ENCODE results near the gene ROBO1. TPM values are rescaled to one million over a fixed set of nuclear protein-coding genes. Genes with fewer than 3 reads are reported as not detected.

Gene ROBO1
- polyA plus RNA-seq, 1 donor, result 16.2 TPM

GRCh38 chr3:79364784-79365183 lies 403.0 kb downstream of the ROBO1 start:
- no peaks in the 10 kb centered on the region for H3K27me3 ChIP-seq (ENCODE audit: control insufficient read depth, insufficient read depth, low read length)
- no peak overlapping the region for H3K4me3 ChIP-seq (ENCODE audit: low read length)
- H3K4me1 ChIP-seq (ENCODE audit: control insufficient read depth, insufficient read depth, low read length), result no peaks in the 10 kb centered on the region
- no peak for DNase-seq
- no peaks in the 10 kb centered on the region for H3K9me3 ChIP-seq (ENCODE audit: control insufficient read depth, low read depth, low read length)
- no peaks in the 10 kb centered on the region for H3K36me3 ChIP-seq (ENCODE audit: control insufficient read depth, insufficient read depth, low read length)
- 96% methylated on average over 4 of the region's 5 CpGs for WGBS (ENCODE audit: insufficient coverage, low lambda C conversion rate)
- no peak overlapping the region for H3K27ac ChIP-seq (ENCODE audit: low read length)

GRCh38 chr3:79362571-79363270 lies 405.1 kb downstream of the ROBO1 start:
- Histone ChIP-seq H3K4me1 (ENCODE audit: control insufficient read depth, insufficient read depth, low read length) (no peaks in the 10 kb centered on the region), H3K36me3 (ENCODE audit: control insufficient read depth, insufficient read depth, low read length) (no peaks in the 10 kb centered on the region), H3K4me3 (ENCODE audit: low read length) (no peak overlapping the region), H3K27ac (ENCODE audit: low read length) (no peak overlapping the region), H3K27me3 (ENCODE audit: control insufficient read depth, insufficient read depth, low read length) (no peaks in the 10 kb centered on the region), H3K9me3 (ENCODE audit: control insufficient read depth, low read depth, low read length) (no peaks in the 10 kb centered on the region)
- DNase-seq, result no peak
- WGBS (ENCODE audit: insufficient coverage, low lambda C conversion rate), result 90% methylated on average over 1 of the region's 3 CpGs

GRCh38 chr3:79361748-79362378 lies 405.9 kb downstream of the ROBO1 start:
- no peaks in the 10 kb centered on the region for H3K4me1 ChIP-seq (ENCODE audit: control insufficient read depth, insufficient read depth, low read length)
- WGBS (ENCODE audit: insufficient coverage, low lambda C conversion rate), result 47% methylated on average over 5 of the region's 7 CpGs
- no peaks in the 10 kb centered on the region for H3K9me3 ChIP-seq (ENCODE audit: control insufficient read depth, low read depth, low read length)
- H3K4me3 ChIP-seq (ENCODE audit: low read length), result no peak overlapping the region
- DNase-seq, result peak in 1 of 2 donors; percentile 5
- no peak overlapping the region for H3K27ac ChIP-seq (ENCODE audit: low read length)
- no peaks in the 10 kb centered on the region for H3K36me3 ChIP-seq (ENCODE audit: control insufficient read depth, insufficient read depth, low read length)
- no peaks in the 10 kb centered on the region for H3K27me3 ChIP-seq (ENCODE audit: control insufficient read depth, insufficient read depth, low read length)

GRCh38 chr3:79358327-79358726 lies 409.5 kb downstream of the ROBO1 start:
- no peaks in the 10 kb centered on the region for H3K27me3 ChIP-seq (ENCODE audit: control insufficient read depth, insufficient read depth, low read length)
- H3K4me1 ChIP-seq (ENCODE audit: control insufficient read depth, insufficient read depth, low read length), result no peaks in the 10 kb centered on the region
- DNase-seq, result no peak
- WGBS (ENCODE audit: insufficient coverage, low lambda C conversion rate), result 46% methylated on average over 3 of the region's 4 CpGs
- H3K36me3 ChIP-seq (ENCODE audit: control insufficient read depth, insufficient read depth, low read length), result no peaks in the 10 kb centered on the region
- H3K9me3 ChIP-seq (ENCODE audit: control insufficient read depth, low read depth, low read length), result no peaks in the 10 kb centered on the region
- H3K27ac ChIP-seq (ENCODE audit: low read length), result no peak overlapping the region
- H3K4me3 ChIP-seq (ENCODE audit: low read length), result no peak overlapping the region

GRCh38 chr3:79354179-79354688 lies 413.6 kb downstream of the ROBO1 start:
- Histone ChIP-seq H3K4me1 (ENCODE audit: control insufficient read depth, insufficient read depth, low read length) (no peaks in the 10 kb centered on the region), H3K27me3 (ENCODE audit: control insufficient read depth, insufficient read depth, low read length) (no peaks in the 10 kb centered on the region), H3K27ac (ENCODE audit: low read length) (no peak overlapping the region), H3K9me3 (ENCODE audit: control insufficient read depth, low read depth, low read length) (no peaks in the 10 kb centered on the region), H3K4me3 (ENCODE audit: low read length) (no peak overlapping the region), H3K36me3 (ENCODE audit: control insufficient read depth, insufficient read depth, low read length) (no peaks in the 10 kb centered on the region)
- no peak for DNase-seq
- WGBS (ENCODE audit: insufficient coverage, low lambda C conversion rate), result 87% methylated on average over 2 of the region's 3 CpGs

GRCh38 chr3:79351699-79352098 lies 416.1 kb downstream of the ROBO1 start:
- Histone ChIP-seq H3K4me3 (ENCODE audit: low read length) (no peak overlapping the region), H3K27me3 (ENCODE audit: control insufficient read depth, insufficient read depth, low read length) (no peaks in the 10 kb centered on the region), H3K9me3 (ENCODE audit: control insufficient read depth, low read depth, low read length) (no peaks in the 10 kb centered on the region), H3K27ac (ENCODE audit: low read length) (no peak overlapping the region), H3K36me3 (ENCODE audit: control insufficient read depth, insufficient read depth, low read length) (no peaks in the 10 kb centered on the region), H3K4me1 (ENCODE audit: control insufficient read depth, insufficient read depth, low read length) (no peaks in the 10 kb centered on the region)
- 80% methylated on average over 1 of the region's 2 CpGs for WGBS (ENCODE audit: insufficient coverage, low lambda C conversion rate)
- no peak for DNase-seq

GRCh38 chr3:79344876-79345871 lies 422.6 kb downstream of the ROBO1 start:
- no peaks in the 10 kb centered on the region for H3K4me1 ChIP-seq (ENCODE audit: control insufficient read depth, insufficient read depth, low read length)
- H3K4me3 ChIP-seq (ENCODE audit: low read length), result no peak overlapping the region
- DNase-seq, result no peak
- no peaks in the 10 kb centered on the region for H3K9me3 ChIP-seq (ENCODE audit: control insufficient read depth, low read depth, low read length)
- no peaks in the 10 kb centered on the region for H3K36me3 ChIP-seq (ENCODE audit: control insufficient read depth, insufficient read depth, low read length)
- no peak overlapping the region for H3K27ac ChIP-seq (ENCODE audit: low read length)
- H3K27me3 ChIP-seq (ENCODE audit: control insufficient read depth, insufficient read depth, low read length), result no peaks in the 10 kb centered on the region
- 17% methylated on average over 2 of the region's 4 CpGs for WGBS (ENCODE audit: insufficient coverage, low lambda C conversion rate)

GRCh38 chr3:79341961-79342360 lies 425.8 kb downstream of the ROBO1 start:
- Histone ChIP-seq H3K4me3 (ENCODE audit: low read length) (no peak overlapping the region), H3K27ac (ENCODE audit: low read length) (no peak overlapping the region), H3K4me1 (ENCODE audit: control insufficient read depth, insufficient read depth, low read length) (no peaks in the 10 kb centered on the region), H3K27me3 (ENCODE audit: control insufficient read depth, insufficient read depth, low read length) (no peaks in the 10 kb centered on the region), H3K36me3 (ENCODE audit: control insufficient read depth, insufficient read depth, low read length) (no peaks in the 10 kb centered on the region), H3K9me3 (ENCODE audit: control insufficient read depth, low read depth, low read length) (no peaks in the 10 kb centered on the region)
- no peak for DNase-seq

GRCh38 chr3:79339846-79340245 lies 428.0 kb downstream of the ROBO1 start:
- DNase-seq, result no peak
- no peaks in the 10 kb centered on the region for H3K27me3 ChIP-seq (ENCODE audit: control insufficient read depth, insufficient read depth, low read length)
- no peak overlapping the region for H3K27ac ChIP-seq (ENCODE audit: low read length)
- H3K36me3 ChIP-seq (ENCODE audit: control insufficient read depth, insufficient read depth, low read length), result no peaks in the 10 kb centered on the region
- no peaks in the 10 kb centered on the region for H3K9me3 ChIP-seq (ENCODE audit: control insufficient read depth, low read depth, low read length)
- WGBS (ENCODE audit: insufficient coverage, low lambda C conversion rate), result no CpG with 5 or more reads among the region's 3 CpGs
- H3K4me1 ChIP-seq (ENCODE audit: control insufficient read depth, insufficient read depth, low read length), result no peaks in the 10 kb centered on the region
- no peak overlapping the region for H3K4me3 ChIP-seq (ENCODE audit: low read length)

GRCh38 chr3:79337798-79338197 lies 430.0 kb downstream of the ROBO1 start:
- Histone ChIP-seq H3K27me3 (ENCODE audit: control insufficient read depth, insufficient read depth, low read length) (no peaks in the 10 kb centered on the region), H3K4me3 (ENCODE audit: low read length) (no peak overlapping the region), H3K36me3 (ENCODE audit: control insufficient read depth, insufficient read depth, low read length) (no peaks in the 10 kb centered on the region), H3K9me3 (ENCODE audit: control insufficient read depth, low read depth, low read length) (no peaks in the 10 kb centered on the region), H3K4me1 (ENCODE audit: control insufficient read depth, insufficient read depth, low read length) (no peaks in the 10 kb centered on the region), H3K27ac (ENCODE audit: low read length) (no peak overlapping the region)
- no peak for DNase-seq
